ENCODE results near the gene SLC25A5.
"Not testable (repeated sequence)": the region's sequence is repeated elsewhere in the genome, so short reads cannot be mapped to it uniquely, and the experiment has no call there.

Gene SLC25A5

GRCh38 chrX:119477812-119478232, 9.6 kb downstream of the SLC25A5 start:
- DNase-seq (ENCODE audit: low spot score) = no peak

GRCh38 chrX:119478504-119478903, 10.3 kb downstream of the SLC25A5 start:
- no peak for DNase-seq (ENCODE audit: low spot score)

GRCh38 chrX:119479845-119480244, 11.6 kb downstream of the SLC25A5 start:
- DNase-seq (ENCODE audit: low spot score) = no peak

GRCh38 chrX:119481323-119481801, 13.1 kb downstream of the SLC25A5 start:
- no peak for DNase-seq (ENCODE audit: low spot score)

GRCh38 chrX:119482041-119482440, 13.8 kb downstream of the SLC25A5 start:
- DNase-seq (ENCODE audit: low spot score) = no peak

GRCh38 chrX:119482481-119483480, 14.5 kb downstream of the SLC25A5 start:
- DNase-seq (ENCODE audit: low spot score) = peak; percentile 65

- DNase-seq (ENCODE audit: low spot score) = no peak
Observed at GRCh38 chrX:119486745-119487144, 18.5 kb downstream of the SLC25A5 start.

GRCh38 chrX:119487766-119488165, 19.5 kb downstream of the SLC25A5 start:
- not testable (repeated sequence) for DNase-seq (ENCODE audit: low spot score)

GRCh38 chrX:119488749-119489148, 20.5 kb downstream of the SLC25A5 start:
- DNase-seq (ENCODE audit: low spot score) = no peak

- DNase-seq (ENCODE audit: low spot score) = no peak
Observed at GRCh38 chrX:119489212-119490074, 21.2 kb downstream of the SLC25A5 start.

- no peak for DNase-seq (ENCODE audit: low spot score)
Observed at GRCh38 chrX:119492463-119492862, 24.2 kb downstream of the SLC25A5 start.

GRCh38 chrX:119493851-119494495, 25.7 kb downstream of the SLC25A5 start:
- not testable (repeated sequence) for DNase-seq (ENCODE audit: low spot score)

GRCh38 chrX:119495734-119496726, 27.8 kb downstream of the SLC25A5 start:
- DNase-seq (ENCODE audit: low spot score) = no peak

GRCh38 chrX:119497185-119497584, 28.9 kb downstream of the SLC25A5 start:
- no peak for DNase-seq (ENCODE audit: low spot score)

- DNase-seq (ENCODE audit: low spot score) = no peak
Observed at GRCh38 chrX:119500061-119500800, 32.0 kb downstream of the SLC25A5 start.

- DNase-seq (ENCODE audit: low spot score) = no peak
Observed at GRCh38 chrX:119501511-119502148, 33.4 kb downstream of the SLC25A5 start.

GRCh38 chrX:119502727-119503483, 34.7 kb downstream of the SLC25A5 start:
- no peak for DNase-seq (ENCODE audit: low spot score)

GRCh38 chrX:119503484-119503861, 35.2 kb downstream of the SLC25A5 start:
- DNase-seq (ENCODE audit: low spot score) = no peak

- not testable (repeated sequence) for DNase-seq (ENCODE audit: low spot score)
Observed at GRCh38 chrX:119505145-119505544, 36.9 kb downstream of the SLC25A5 start.
